GM19238 (cell line): ENCODE measurements around the gene TXNRD1.
A peak's percentile ranks its signal among the peaks of the same experiment; 100 is the strongest.
"Not testable (repeated sequence)": the region's sequence is repeated elsewhere in the genome, so short reads cannot be mapped to it uniquely, and the experiment has no call there.

ENCODE experiments used
- DNase-seq: peaks from one replicate; pipeline ENCODE4 v3.0.0; 2011; ENCODE audit warnings: low spot score; ENCODE audit not compliant: insufficient read length

Gene TXNRD1

DNA sequence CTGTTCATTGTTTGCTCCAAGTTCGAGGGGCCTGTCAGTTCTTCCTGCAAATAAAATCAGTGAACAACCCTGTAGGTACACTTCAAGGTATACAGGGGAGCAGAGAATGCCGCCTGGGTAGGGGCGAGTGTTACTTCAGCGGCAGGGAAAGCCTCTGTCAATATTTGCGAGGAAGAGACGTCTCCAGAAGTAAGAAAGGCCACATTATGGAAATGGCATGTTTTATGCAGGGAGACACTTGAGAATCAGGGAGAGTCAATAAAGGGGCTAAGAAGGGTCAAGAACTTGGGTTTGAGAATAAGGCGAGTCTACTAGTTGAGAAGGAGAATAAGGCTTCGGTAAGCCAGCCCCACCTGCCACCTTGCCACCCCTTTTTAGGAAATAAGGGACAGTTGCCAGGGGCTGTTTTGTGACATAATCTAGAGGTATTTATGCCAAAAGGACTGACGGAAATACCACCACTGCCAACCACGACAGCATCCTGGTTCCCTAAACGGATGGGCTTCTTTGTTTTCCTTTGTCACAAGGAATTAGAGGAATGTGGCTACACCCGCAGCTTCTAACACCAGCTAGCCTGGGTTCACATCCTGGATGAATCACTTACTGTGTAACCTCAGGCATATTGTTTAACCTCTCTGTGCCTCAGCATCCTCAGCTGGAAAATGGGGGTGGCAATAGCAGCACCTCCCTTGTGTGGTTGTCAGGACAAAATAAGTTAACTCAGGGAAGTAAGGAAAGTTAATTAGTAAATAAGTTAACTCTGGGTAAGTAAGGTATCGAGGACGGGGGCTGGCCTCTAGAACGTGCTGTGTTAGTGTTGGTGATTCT, 155.7 kb downstream of the TXNRD1 start:
- no peak for DNase-seq

DNA sequence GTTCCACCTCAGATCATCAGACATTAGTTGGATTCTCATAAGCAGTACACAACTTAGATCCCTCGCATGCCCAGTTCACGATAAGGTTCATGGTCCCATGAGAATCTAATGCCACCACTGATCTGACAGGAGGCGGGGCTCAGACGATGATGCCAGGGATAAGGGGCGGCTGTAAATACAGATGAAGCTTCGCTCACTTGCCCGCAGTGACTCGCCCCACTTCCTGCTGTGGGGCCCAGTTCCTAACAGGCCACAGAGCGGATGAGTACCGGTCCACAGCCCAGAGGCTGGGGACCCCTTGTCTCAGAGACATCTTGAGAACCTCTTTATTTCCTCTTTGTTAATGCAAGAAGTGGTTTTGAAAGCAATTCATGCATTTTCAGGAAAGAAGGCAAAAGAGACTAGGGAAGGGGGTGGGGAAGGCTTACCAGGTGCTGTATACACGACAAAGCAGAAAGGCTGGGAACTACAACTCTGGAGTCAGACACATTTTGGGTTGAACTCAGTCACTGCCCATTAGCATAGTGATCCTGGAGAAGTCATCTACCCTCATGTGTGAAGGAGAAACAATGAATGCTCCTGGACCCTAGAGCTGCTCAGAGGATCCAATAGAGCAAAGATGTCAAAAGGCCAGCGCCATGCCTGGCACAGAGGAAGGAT, 156.6 kb downstream of the TXNRD1 start:
- DNase-seq = no peak

GRCh38 chr12:104372721-104373335, 157.2 kb downstream of the TXNRD1 start:
- DNase-seq = no peak

- DNase-seq = no peak
Measured at GRCh38 chr12:104374071-104374470, 158.5 kb downstream of the TXNRD1 start.

GRCh38 chr12:104374806-104375205, 159.2 kb downstream of the TXNRD1 start:
- DNase-seq = no peak

DNA sequence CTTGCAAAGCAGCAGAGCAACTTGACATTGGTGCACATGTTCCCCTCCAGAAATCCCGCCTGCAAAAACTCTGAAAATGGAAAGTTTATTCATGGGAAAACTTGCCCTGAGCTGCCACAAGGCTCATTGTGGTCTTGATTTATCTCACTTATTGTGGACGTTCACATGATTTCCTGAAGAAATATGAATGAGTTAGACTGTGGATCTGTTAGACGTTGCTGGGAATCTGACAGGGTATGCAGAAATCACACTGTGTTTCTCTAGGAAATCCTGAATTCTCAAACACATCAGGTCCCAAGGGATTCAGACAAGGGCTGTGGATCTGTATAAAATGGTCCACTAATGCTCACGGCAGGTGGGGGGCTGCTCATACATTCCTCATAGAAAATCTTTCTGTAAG, 160.2 kb downstream of the TXNRD1 start:
- DNase-seq = no peak

GRCh38 chr12:104376650-104377513, 161.3 kb downstream of the TXNRD1 start:
- DNase-seq = no peak

- no peak for DNase-seq
Measured at GRCh38 chr12:104377514-104377812, 161.9 kb downstream of the TXNRD1 start.

- DNase-seq = no peak
Measured at GRCh38 chr12:104378427-104378826, 162.8 kb downstream of the TXNRD1 start.

DNA sequence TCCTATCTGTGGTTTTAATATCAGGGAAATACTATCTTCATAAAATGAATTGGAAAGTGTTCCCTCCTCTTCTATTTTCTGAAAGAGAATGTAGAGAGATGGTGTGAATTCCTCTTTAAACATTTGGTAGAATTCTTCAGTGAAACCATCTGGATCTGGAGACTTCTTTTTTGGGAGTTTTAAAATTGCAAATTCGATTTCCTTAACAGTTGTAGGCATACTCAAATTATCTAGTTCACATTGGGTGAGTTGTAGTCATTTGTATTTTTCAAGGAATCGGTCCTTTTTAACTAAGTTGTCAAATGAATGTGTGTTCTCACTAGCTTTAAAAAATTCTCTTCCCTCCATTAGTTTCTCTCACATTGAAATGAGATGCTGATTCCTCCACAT, 165.8 kb downstream of the TXNRD1 start:
- no peak for DNase-seq

DNA sequence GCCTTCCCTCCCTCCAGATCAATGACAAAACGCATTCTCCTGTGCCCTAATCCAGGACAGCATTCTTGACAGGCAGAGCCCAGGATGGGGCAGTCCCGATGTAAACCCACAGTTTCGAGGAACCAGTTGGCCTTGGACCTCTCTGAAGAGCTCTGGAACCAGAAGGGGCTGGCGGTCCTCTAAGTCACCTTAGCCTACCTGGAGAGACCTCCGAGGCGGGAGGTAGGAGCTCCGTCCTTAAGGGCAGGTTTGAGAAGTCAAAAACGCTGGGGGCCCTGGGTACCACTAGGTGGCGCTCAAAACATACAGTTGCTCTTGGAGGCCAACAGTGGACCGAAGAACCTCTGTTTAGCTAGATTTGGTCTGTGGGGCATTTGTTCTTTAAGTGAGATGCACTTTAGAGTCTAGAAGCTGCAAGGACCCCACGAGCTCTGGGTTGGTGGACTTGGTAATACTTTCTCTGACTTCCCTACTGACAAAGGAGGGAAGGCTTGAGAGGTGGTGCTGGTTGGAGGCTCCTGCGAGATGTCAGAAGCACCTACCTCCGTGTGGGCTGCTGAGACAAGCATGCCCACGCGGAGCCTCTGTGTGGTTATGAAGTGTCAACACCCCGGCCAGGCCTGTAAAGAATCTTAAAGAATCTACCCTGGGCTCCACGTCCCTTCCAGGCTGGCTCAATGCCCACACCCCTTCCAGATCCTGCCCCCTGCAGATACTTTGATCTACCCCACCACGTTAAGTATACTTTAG, 166.3 kb downstream of the TXNRD1 start:
- DNase-seq = peak; percentile 70

- no peak for DNase-seq
Measured at GRCh38 chr12:104384141-104384880, 168.7 kb downstream of the TXNRD1 start.

DNA sequence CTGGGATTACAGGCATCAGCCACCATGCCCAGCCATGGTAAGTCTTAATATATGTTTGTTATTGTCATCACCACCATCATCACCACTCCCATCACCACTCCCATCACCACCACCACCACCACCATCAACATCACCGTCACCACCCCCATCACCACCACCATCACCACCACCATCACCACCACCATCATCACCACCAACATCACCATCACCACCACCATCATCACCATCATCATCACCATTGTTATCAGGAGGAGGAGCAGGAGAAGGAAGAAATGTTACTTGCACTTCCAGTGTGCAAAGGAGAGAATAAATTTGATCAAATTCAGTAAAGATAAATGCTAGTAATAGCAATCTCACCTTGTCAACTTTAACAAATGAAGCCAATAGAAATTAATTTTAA, 169.9 kb downstream of the TXNRD1 start:
- no peak for DNase-seq

- DNase-seq = no peak
Measured at GRCh38 chr12:104386461-104386860, 170.9 kb downstream of the TXNRD1 start.

DNA sequence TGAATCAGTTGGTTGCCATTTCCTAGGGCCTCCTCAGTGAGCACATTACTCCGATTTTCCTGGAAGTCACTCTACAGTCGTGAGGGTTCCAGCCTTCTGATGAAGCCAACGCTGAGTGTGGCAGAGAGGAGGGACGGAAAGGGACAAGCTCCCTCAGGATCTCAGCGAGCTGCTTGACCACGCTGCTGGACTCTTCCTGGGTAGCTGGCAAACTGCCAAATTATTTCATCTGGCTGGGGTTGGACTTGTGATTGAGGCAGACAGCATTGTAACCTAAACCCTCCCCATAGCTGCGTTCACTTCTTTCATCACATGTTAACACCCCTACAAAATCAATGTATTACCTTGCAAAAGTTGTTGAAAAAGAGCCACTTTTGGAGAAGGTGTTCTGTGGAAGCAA, 171.6 kb downstream of the TXNRD1 start:
- no peak for DNase-seq

DNA sequence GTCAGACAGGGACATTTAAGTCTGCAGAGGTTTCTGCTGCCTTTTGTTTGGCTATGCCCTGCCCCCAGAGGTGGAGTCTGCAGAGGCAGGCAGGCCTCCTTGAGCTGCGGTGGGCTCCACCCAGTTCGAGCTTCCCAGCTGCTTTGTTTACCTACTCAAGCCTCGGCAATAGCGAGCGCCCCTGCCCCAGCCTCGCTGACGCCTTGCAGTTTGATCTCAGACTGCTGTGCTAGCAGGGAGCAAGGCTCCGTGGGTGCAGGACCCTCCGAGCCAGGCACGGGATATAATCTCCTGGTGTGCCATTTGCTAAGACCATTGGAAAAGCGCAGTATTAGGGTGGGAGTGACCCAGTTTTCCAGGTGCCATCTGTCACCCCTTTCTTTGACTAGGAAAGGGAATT, 178.5 kb downstream of the TXNRD1 start:
- DNase-seq = not testable (repeated sequence)
